Uterus (tissue), 4 donors: ENCODE results near the gene B4GALNT3. TPM values are rescaled to one million over a fixed set of nuclear protein-coding genes. Genes with fewer than 3 reads are reported as not detected.

Experiments
- DNase-seq, 2 donors: peaks; one replicate each; pipeline ENCODE4 v3.0.0-alpha.2; 2019 to 2020
- H3K27ac ChIP-seq, 2 donors: fragments of 200-600 bp; sonication (generic); 1 replicate in 1 of 2; 2 replicates in 1 of 2; pipeline ENCODE4 v1.5.1; 2016 to 2018
- H3K27me3 ChIP-seq, 2 donors: fragments of 200-600 bp; sonication (generic); one replicate each; pipeline ENCODE4 v1.5.1; 2018 to 2019; ENCODE audit warnings: control low read depth in 1 of 2
- H3K36me3 ChIP-seq, 2 donors: fragments of 200-600 bp; sonication (generic); one replicate each; pipeline ENCODE4 v1.5.1; 2019; ENCODE audit warnings: control low read depth in 1 of 2
- H3K4me1 ChIP-seq, 2 donors: fragments of 200-600 bp; sonication (generic); one replicate each; pipeline ENCODE4 v1.5.1; 2018 to 2019; ENCODE audit warnings: control low read depth in 1 of 2
- H3K4me3 ChIP-seq, 2 donors: fragments of 200-600 bp; sonication (generic); 1 replicate in 1 of 2; 2 replicates in 1 of 2; pipeline ENCODE4 v1.5.1; 2018 to 2019; ENCODE audit warnings: mild to moderate bottlenecking in 1 of 2
- H3K9me3 ChIP-seq, 2 donors: fragments of 200-600 bp; sonication (generic); one replicate each; pipeline ENCODE4 v1.5.1; 2019; ENCODE audit warnings: control low read depth in 1 of 2
- POLR2A ChIP-seq, 2 donors: fragments of 450-650 bp; IDR thresholded peaks; one replicate each; pipeline ENCODE4 v1.6.1; 2016; ENCODE audit warnings: antibody characterized with exemption in 2 of 2, mild to moderate bottlenecking in 1 of 2, moderate library complexity in 1 of 2
- intact Hi-C: fragments of 100-400 bp; cut with DNase I; formaldehyde crosslinking; loops from one replicate; pipeline ENCODE4 v1.15.1; 2023; ENCODE audit warnings: low total_unique reads
- total RNA-seq, 4 donors: library from RNA; depleted of rRNA in 3 of 4; stranded (reverse); fragments of >200 nt in 3 of 4; gene quantifications; one replicate each; pipeline versions ENCODE4 v1.1.0 to v1.2.4, GENCODE V29; 2014 to 2023
- TF ChIP-seq, protein P1 (sequence below), 4 experiments: fragments of 200-600 bp in 2 of 4; fragments of 450-650 bp in 2 of 4; sonication (generic) in 2 of 4; IDR thresholded peaks; one replicate each; pipeline ENCODE4 v1.5.1; 2016 to 2019; ENCODE audit warnings: antibody characterized with exemption in 4 of 4, mild to moderate bottlenecking in 2 of 4, moderate library complexity in 1 of 4
- donor health status: DM: yes; HTN: yes; CAD: no.

B4GALNT3 gene
- total RNA-seq, 4 donors from 2014 or later = 2.2 to 29.2 (median 3.1) TPM

DNA sequence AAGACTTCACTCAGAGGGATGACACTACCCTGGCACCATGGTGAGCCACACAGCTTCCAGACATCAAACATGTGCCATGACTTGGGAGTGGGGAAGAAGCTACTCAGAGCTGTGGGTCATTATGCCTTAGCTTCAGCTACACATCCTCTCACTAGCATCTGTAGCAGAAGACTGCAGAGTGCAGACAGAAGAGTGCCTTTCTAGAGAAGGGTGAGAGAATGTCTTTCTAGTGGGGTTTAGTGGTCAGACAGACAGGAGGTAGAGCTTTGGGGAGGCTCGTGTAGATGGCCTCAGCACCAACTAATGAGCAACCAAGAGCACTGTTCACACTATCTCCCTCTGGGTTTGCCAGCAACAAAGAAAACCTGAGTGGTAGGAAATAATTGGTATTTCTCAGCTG, 4.9 kb upstream of the B4GALNT3 start:
- H3K9me3 ChIP-seq = no peaks in the 10 kb centered on the region
- H3K27me3 ChIP-seq = no peaks in the 10 kb centered on the region
- H3K4me3 ChIP-seq = no peak overlapping the region
- no peaks in the 10 kb centered on the region for H3K36me3 ChIP-seq
- no peak for TF ChIP-seq POLR2A (IDR thresholded peaks at IDR 0.05)
- TF ChIP-seq, protein P1, sequence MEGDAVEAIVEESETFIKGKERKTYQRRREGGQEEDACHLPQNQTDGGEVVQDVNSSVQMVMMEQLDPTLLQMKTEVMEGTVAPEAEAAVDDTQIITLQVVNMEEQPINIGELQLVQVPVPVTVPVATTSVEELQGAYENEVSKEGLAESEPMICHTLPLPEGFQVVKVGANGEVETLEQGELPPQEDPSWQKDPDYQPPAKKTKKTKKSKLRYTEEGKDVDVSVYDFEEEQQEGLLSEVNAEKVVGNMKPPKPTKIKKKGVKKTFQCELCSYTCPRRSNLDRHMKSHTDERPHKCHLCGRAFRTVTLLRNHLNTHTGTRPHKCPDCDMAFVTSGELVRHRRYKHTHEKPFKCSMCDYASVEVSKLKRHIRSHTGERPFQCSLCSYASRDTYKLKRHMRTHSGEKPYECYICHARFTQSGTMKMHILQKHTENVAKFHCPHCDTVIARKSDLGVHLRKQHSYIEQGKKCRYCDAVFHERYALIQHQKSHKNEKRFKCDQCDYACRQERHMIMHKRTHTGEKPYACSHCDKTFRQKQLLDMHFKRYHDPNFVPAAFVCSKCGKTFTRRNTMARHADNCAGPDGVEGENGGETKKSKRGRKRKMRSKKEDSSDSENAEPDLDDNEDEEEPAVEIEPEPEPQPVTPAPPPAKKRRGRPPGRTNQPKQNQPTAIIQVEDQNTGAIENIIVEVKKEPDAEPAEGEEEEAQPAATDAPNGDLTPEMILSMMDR (IDR thresholded peaks at IDR 0.05) = no peak
- intact Hi-C loops = no loop called here
- H3K27ac ChIP-seq = peak overlapping the region in 1 of 2 donors; percentile 65
- no peak for DNase-seq
- H3K4me1 ChIP-seq = no peaks in the 10 kb centered on the region

- Histone ChIP-seq H3K4me3 (no peak overlapping the region), H3K9me3 (no peaks in the 10 kb centered on the region), H3K27ac (peak overlapping the region in 1 of 2 donors; percentile 66), H3K4me1 (no peaks in the 10 kb centered on the region), H3K27me3 (no peaks in the 10 kb centered on the region), H3K36me3 (no peaks in the 10 kb centered on the region)
- intact Hi-C loops = no loop called here
- peak in 1 of 2 donors; percentile 41 for DNase-seq
- TF ChIP-seq, protein P1 (IDR thresholded peaks at IDR 0.05) = no peak
- TF ChIP-seq POLR2A (IDR thresholded peaks at IDR 0.05) = no peak
Observed at GRCh38 chr12:455821-456220, 3.9 kb upstream of the B4GALNT3 start.

GRCh38 chr12:457676-458075, 2.1 kb upstream of the B4GALNT3 start:
- intact Hi-C loops = no loop called here

GRCh38 chr12:459050-459429, 699 bp upstream of the B4GALNT3 start:
- H3K27me3 ChIP-seq = no peaks in the 10 kb centered on the region
- peak overlapping the region in 1 of 2 donors; percentile 63 for H3K27ac ChIP-seq
- no peak for DNase-seq
- no peaks in the 10 kb centered on the region for H3K36me3 ChIP-seq
- intact Hi-C loops = no loop called here
- peak overlapping the region; percentile 39 to 63 for H3K4me3 ChIP-seq
- no peaks in the 10 kb centered on the region for H3K9me3 ChIP-seq
- TF ChIP-seq, protein P1 (IDR thresholded peaks at IDR 0.05) = no peak
- TF ChIP-seq POLR2A (IDR thresholded peaks at IDR 0.05) = no peak
- no peaks in the 10 kb centered on the region for H3K4me1 ChIP-seq

More at GRCh38 chr12:457676-458075, 2.1 kb upstream of the B4GALNT3 start:
- Histone ChIP-seq H3K27me3 (no peaks in the 10 kb centered on the region), H3K9me3 (no peaks in the 10 kb centered on the region), H3K4me1 (no peaks in the 10 kb centered on the region), H3K36me3 (no peaks in the 10 kb centered on the region), H3K27ac (peak overlapping the region in 1 of 2 donors; percentile 66), H3K4me3 (no peak overlapping the region)
- TF ChIP-seq, protein P1 (IDR thresholded peaks at IDR 0.05) = no peak
- no peak for TF ChIP-seq POLR2A (IDR thresholded peaks at IDR 0.05)
- no peak for DNase-seq

GRCh38 chr12:460261-461230, 807 bp downstream of the B4GALNT3 start:
- no peaks in the 10 kb centered on the region for H3K36me3 ChIP-seq
- peak overlapping the region; percentile 39 to 63 for H3K4me3 ChIP-seq
- no peaks in the 10 kb centered on the region for H3K27me3 ChIP-seq
- DNase-seq = peak; percentile 32 to 35
- H3K4me1 ChIP-seq = no peaks in the 10 kb centered on the region
- H3K27ac ChIP-seq = peak overlapping the region; percentile 45 to 76
- intact Hi-C loops = no loop called here
- no peak for TF ChIP-seq POLR2A (IDR thresholded peaks at IDR 0.05)
- TF ChIP-seq, protein P1 (IDR thresholded peaks at IDR 0.05) = no peak
- H3K9me3 ChIP-seq = no peaks in the 10 kb centered on the region
